ENCODE data around the gene BPI.
"Not testable (repeated sequence)": the region's sequence is repeated elsewhere in the genome, so short reads cannot be mapped to it uniquely, and the experiment has no call there.

BPI gene

DNA sequence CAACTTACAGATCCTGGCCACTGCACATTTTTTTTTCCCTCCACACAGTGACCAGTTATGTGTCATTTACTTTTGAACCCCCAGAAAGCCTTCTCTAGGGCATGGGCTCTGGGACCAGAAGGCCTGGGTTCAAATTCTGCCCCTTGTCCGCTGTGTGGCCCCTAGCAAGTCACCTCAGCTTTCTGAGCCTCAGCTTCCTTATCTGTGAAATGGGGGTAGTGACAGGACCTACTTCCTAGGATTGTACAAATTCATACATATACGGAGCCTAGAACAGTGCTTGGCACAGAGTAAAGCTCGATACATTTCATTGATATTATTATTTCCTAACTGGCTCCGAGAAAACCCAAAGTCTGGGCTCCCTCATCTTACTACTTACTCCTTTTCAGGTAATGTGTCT is 1.6 kb downstream of the BPI start:
- no peak for DNase-seq

DNA sequence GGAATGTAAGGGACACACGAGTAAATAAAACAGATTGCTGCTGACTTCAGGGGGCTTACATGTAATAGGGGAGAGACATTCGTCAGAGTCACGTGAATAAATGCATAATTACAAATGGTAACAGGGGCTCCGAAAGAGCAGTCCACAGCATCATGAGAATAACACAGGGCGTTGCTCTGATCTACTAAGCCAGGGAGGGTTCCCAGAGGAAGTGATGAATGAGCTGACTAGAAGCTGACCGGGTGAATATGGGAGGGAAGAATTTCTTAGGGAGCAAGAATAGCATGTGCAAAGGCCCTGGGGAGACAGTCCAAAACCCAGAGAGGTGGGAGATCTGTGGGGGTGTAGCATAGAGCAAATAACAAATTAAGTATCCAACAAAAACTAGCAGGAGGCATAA is 2.4 kb downstream of the BPI start:
- peak in 3 of 4 experiments; percentile 21 to 40 (median 32) for DNase-seq

DNA sequence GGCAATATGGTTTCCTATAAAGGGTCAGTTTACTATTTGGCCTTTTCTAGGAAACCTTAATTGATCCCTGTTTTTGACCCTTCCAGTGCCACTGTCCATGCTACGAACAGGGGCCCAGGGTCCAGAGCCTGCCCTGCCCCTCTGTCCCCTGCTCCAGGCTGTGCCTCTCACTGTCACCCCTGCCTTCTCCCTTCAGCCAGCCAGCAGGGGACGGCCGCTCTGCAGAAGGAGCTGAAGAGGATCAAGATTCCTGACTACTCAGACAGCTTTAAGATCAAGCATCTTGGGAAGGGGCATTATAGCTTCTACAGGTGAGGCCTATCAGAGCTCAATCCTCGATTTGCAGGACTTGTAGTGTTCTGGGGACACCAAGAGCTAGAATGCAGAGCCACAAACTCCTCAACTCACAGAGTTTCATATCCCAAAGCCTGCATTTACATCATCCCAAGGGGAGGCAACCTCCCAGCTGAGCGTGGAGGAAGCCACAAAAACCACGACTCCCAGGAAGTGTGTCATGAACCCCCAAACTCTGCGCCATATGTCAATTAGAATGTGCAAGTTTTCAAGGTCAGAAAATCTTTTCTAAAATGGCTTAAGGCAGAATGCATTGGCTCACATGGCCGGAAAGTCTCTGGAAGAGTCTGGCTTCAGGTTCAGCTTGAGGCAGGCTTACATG is 3.6 kb downstream of the BPI start:
- peak; percentile 78 to 88 (median 84) for DNase-seq

- DNase-seq: no peak
Measured at GRCh38 chr20:38308047-38308438, 4.1 kb downstream of the BPI start.

- DNase-seq: no peak
Measured at GRCh38 chr20:38308447-38308846, 4.5 kb downstream of the BPI start.

DNA sequence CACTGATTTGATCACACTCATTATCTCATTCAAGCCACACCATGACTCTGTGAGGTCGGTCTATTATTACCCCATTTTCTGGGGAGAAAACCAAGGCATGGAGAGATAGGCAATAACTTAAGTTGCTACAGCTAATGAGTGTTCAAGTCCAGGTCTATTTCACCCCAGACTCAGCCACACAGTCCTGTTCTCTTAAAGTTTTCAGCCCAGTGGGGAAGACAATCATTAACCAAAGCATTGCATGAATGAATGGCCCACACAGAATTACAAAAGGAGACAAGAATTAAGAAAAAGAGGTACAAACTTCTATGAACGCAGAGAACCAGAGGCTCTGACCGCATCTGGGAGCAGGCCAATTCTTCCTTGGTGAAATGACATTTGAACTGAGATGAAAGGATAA is 7.1 kb downstream of the BPI start:
- no peak for DNase-seq

- no peak for DNase-seq
Measured at GRCh38 chr20:38311491-38311890, 7.5 kb downstream of the BPI start.

- DNase-seq: no peak
Measured at GRCh38 chr20:38313676-38314075, 9.7 kb downstream of the BPI start.

- not testable (repeated sequence) for DNase-seq
Measured at GRCh38 chr20:38314350-38314749, 10.4 kb downstream of the BPI start.

DNA sequence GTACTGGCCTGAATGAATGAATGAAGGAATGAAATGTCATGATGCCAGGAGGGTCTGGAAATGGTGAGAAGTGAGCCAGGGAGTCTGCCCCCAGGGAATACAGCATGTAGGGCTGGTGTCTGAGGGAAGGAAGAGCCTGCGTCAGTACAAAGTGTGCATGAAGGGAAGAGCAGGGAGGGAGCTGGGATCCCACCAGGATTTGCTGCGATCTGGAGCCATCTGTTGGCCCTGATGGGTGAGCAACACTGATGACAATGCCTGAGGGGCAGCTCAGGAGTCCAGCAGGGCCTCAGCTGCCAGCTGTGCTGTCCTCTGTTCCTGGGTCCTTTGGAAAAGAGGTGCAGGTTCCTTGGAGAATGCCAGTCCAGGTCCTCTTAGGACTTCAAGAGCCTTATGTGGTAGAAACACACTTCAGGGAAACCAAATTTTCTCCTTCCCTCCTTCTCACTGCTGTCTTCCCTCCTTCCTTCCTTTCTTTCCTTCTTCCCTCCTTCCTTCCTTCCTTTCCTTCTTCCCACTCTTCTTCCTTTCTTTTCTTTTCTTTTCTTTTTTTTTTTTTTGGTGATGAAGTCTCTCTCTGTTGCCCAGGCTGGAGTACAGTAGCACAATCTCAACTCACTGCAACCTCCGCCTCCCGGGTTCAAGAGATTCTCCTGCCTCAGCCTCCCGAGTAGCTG is 11.5 kb downstream of the BPI start:
- DNase-seq: no peak

- no peak for DNase-seq
Measured at GRCh38 chr20:38316341-38316740, 12.4 kb downstream of the BPI start.

GRCh38 chr20:38317422-38317821 is 13.5 kb downstream of the BPI start:
- DNase-seq: no peak

DNA sequence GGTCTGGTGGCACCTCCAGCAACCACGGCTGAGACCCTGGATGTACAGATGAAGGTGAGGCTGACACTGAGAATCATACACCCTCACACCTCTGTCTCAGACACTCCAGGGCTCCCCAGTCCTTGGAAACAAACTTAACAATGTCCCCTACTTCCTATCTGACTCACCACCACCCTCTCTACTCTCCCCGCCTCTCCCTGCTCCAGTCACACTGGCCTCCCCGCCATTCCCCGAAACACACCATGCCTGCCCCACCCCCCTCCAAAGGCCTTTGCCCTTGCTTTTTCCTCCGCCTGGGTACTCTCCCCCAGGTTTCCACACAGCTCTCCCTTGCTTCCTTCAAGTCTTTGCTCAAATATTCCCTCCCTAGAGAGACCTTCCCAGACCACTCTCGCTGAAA is 16.3 kb downstream of the BPI start:
- peak in 3 of 4 experiments; percentile 12 to 24 (median 22) for DNase-seq

- peak; percentile 75 to 85 (median 78) for DNase-seq
Measured at GRCh38 chr20:38321959-38322598, 18.1 kb downstream of the BPI start.

DNA sequence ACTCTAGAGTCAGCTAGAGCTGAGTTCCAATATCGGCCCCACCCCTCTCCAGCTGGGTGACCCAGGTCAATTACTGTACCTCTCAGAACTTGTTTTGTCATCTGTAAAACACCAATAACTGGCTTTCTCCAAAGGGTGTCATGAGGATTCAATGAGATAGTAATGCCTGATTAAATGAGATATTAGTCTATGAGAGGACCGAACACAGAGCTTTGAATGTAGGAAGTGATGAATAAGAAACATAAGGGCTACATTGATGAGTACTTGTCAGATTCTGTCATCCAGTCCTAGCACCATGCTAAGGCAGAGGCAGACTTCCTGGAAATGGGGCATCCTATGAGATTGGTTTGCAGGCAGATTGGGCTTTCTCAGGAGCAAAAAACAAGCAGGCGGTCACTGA is 20.2 kb downstream of the BPI start:
- no peak for DNase-seq

- no peak for DNase-seq
Measured at GRCh38 chr20:38325167-38325566, 21.2 kb downstream of the BPI start.

DNA sequence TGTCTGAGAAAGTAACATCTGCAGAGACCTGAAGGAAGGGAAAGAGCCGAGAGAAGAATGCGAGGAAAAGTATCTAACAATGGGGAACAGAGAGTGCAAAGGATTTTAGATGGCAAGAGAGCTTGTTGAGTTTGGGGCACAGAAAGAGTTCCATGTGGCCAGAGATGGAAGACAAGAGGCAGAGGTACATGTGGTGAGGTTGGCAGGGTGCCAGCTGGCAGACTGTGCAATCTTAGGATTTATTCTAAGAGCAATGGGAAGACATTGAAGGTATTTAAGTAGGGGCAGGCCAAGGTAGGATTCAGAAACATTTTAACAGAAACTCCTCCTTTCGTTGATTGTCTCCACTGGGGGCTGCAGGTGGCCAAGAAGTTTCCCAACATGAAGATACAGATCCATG is 21.9 kb downstream of the BPI start:
- no peak for DNase-seq

GRCh38 chr20:38326309-38326708 is 22.4 kb downstream of the BPI start:
- no peak for DNase-seq

- no peak for DNase-seq
Measured at GRCh38 chr20:38330638-38331037, 26.7 kb downstream of the BPI start.

GRCh38 chr20:38331245-38331644 is 27.3 kb downstream of the BPI start:
- no peak for DNase-seq

DNA sequence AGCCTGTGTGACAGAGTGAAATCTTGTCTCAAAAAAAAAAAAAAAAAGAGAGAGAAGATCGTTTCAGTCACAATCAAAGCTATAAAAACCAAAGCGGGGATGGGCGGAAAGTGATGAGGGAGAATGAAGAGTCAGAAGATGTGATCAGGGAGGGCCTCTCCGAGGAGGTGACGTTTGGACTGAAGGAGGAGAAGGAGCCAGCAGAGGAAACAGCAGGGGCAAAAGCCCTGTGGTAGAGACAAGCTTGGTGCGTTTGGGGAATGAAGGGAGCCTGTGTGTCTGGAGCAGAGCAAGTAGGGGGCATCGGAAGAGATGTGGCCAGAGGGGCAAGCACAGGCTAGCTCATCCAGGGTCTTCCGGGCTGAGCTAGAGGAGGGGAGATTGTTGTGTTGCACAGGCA is 27.9 kb downstream of the BPI start:
- no peak for DNase-seq

DNA sequence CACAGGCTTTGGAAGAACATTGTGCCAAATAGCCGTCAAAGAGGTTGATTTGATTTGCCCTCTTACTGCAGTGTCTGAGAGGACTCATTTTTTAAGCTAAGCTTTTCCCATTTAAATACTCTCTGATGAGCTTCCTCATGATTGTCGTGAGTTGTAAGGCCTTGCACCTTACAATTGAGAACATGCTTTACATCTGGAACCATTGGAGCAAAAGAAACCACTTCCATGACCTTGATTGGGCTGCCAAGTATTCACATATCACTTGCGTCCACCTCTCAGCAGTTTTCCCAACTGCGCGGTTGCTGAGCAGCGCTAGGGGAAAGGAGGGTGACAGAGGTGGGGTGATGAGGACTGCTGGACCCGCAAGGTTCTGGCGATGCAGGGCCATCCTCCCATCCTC is 30.1 kb downstream of the BPI start:
- DNase-seq: no peak

GRCh38 chr20:38336726-38337125 is 32.8 kb downstream of the BPI start:
- DNase-seq: no peak

DNA sequence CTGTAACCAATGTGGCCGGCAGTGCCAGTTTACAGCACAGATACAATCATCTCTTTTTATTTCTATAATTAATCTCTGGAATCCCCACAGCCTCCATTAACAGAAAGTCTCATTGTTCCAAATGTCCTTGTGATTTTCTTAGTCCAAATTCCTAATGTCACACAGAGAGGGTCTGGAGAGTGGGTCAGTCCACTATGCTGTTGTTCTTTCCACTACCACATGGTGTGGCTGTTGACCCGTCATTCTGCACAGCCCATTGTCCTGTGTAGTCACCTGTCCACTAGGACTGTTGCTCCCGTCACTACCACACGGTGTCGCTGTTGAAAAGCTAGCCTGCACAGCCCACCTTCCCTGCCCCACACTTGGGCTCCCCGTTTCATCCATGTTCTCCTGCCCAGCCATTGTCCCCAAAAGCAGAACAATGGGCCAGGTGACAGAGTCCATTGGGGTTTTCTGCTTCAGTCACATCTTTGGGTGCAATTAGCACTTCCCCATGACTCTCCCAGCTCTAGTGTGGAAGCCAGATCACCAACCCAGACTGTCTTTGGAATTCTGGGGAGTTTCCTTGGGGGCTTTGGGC is 33.7 kb downstream of the BPI start:
- DNase-seq: peak; percentile 29 to 55 (median 33)
